Parathyroid adenoma (tissue), 2 donors: ENCODE data around the gene UBXN11.
A peak's percentile ranks its signal among the peaks of the same experiment; 100 is the strongest.

ENCODE experiments used
- H2AFZ ChIP-seq: fragments of 300-600 bp; sonication (generic); one replicate; pipeline ENCODE4 v1.7.0; 2017; ENCODE audit warnings: antibody characterized with exemption, mild to moderate bottlenecking
- H3K27ac ChIP-seq: fragments of 300-600 bp; sonication (generic); one replicate; pipeline ENCODE4 v1.7.0; 2017
- H3K27me3 ChIP-seq: fragments of 300-600 bp; sonication (generic); one replicate; pipeline ENCODE4 v1.7.0; 2017; ENCODE audit warnings: low read length; ENCODE audit not compliant: control insufficient read depth, insufficient read depth
- H3K36me3 ChIP-seq: fragments of 300-600 bp; sonication (generic); one replicate; pipeline ENCODE4 v1.7.0; 2017; ENCODE audit warnings: low read length; ENCODE audit not compliant: control insufficient read depth, insufficient read depth
- H3K4me1 ChIP-seq: fragments of 300-600 bp; sonication (generic); one replicate; pipeline ENCODE4 v1.7.0; 2017; ENCODE audit warnings: control low read depth
- H3K4me2 ChIP-seq: fragments of 300-600 bp; sonication (generic); one replicate; pipeline ENCODE4 v1.7.0; 2017; ENCODE audit warnings: low read length
- H3K4me3 ChIP-seq: fragments of 300-600 bp; sonication (generic); one replicate; pipeline ENCODE4 v1.7.0; 2017; ENCODE audit warnings: low read depth, low read length
- H3K79me2 ChIP-seq: fragments of 300-600 bp; sonication (generic); one replicate; pipeline ENCODE4 v1.7.0; 2017; ENCODE audit warnings: control low read depth
- H3K9ac ChIP-seq: fragments of 300-600 bp; sonication (generic); one replicate; pipeline ENCODE4 v1.7.0; 2017; ENCODE audit warnings: mild to moderate bottlenecking
- H3K9me3 ChIP-seq: fragments of 300-600 bp; sonication (generic); one replicate; pipeline ENCODE4 v1.7.0; 2017; ENCODE audit warnings: low read length; ENCODE audit not compliant: control insufficient read depth
- CTCF ChIP-seq: fragments of 300-600 bp; sonication (generic); IDR thresholded peaks from one replicate; pipeline ENCODE4 v1.7.0; 2017; ENCODE audit warnings: antibody characterized with exemption, mild to moderate bottlenecking
- donor health status: primary hyperparathyroidism.

Gene UBXN11

GRCh38 chr1:26252718-26253117 lies 53.7 kb downstream of the UBXN11 start:
- no peak overlapping the region for H3K4me3 ChIP-seq
- no peaks in the 10 kb centered on the region for H3K27me3 ChIP-seq
- no peak for TF ChIP-seq CTCF
- H2AFZ ChIP-seq, result no peak overlapping the region
- H3K4me2 ChIP-seq, result no peak overlapping the region
- peaks cover 5% of the 10 kb centered on the region for H3K4me1 ChIP-seq
- no peaks in the 10 kb centered on the region for H3K79me2 ChIP-seq
- H3K9ac ChIP-seq, result no peak overlapping the region
- H3K9me3 ChIP-seq, result no peaks in the 10 kb centered on the region
- H3K27ac ChIP-seq, result no peak overlapping the region
- no peaks in the 10 kb centered on the region for H3K36me3 ChIP-seq

- Histone ChIP-seq H3K9me3 (no peaks in the 10 kb centered on the region), H3K27ac (no peak overlapping the region), H3K79me2 (peaks cover 13% of the 10 kb centered on the region), H3K27me3 (no peaks in the 10 kb centered on the region), H3K4me2 (no peak overlapping the region), H3K4me3 (no peak overlapping the region), H3K9ac (no peak overlapping the region), H3K36me3 (no peaks in the 10 kb centered on the region), H3K4me1 (no peaks in the 10 kb centered on the region), H2AFZ (no peak overlapping the region)
- TF ChIP-seq CTCF, result no peak
Observed at GRCh38 chr1:26239936-26240335, 66.5 kb downstream of the UBXN11 start.

GRCh38 chr1:26237230-26237966 lies 69.0 kb downstream of the UBXN11 start:
- Histone ChIP-seq H3K9ac (no peak overlapping the region), H3K4me1 (no peaks in the 10 kb centered on the region), H3K4me3 (no peak overlapping the region), H3K27me3 (no peaks in the 10 kb centered on the region), H3K9me3 (no peaks in the 10 kb centered on the region), H3K27ac (no peak overlapping the region), H3K36me3 (no peaks in the 10 kb centered on the region), H2AFZ (no peak overlapping the region), H3K79me2 (peaks cover 13% of the 10 kb centered on the region), H3K4me2 (no peak overlapping the region)
- TF ChIP-seq CTCF, result no peak

GRCh38 chr1:26234644-26235370 lies 71.6 kb downstream of the UBXN11 start:
- Histone ChIP-seq H3K27ac (peak overlapping the region; percentile 85), H2AFZ (peak overlapping the region; percentile 94), H3K27me3 (no peaks in the 10 kb centered on the region), H3K4me1 (no peaks in the 10 kb centered on the region), H3K36me3 (no peaks in the 10 kb centered on the region), H3K4me3 (peak overlapping the region; percentile 78), H3K9ac (peak overlapping the region; percentile 69), H3K79me2 (peaks cover 10% of the 10 kb centered on the region), H3K4me2 (peak overlapping the region; percentile 75), H3K9me3 (no peaks in the 10 kb centered on the region)
- no peak for TF ChIP-seq CTCF
